Smooth muscle cell of the brain vasculature (primary cell): ENCODE results near the gene MELTF.

Source experiments
- DNase-seq: peaks from one replicate; pipeline ENCODE4 v3.0.0-alpha.2; 2012; ENCODE audit warnings: low read depth, low spot score

Gene MELTF

GRCh38 chr3:196968233-196969133 is 61.1 kb downstream of the MELTF start, which contains the start of gene PIGZ:
Gene PIGZ (minus strand): TSS chr3:196968833. CDS start chr3:196952031, 16,802 bp downstream.
- no peak for DNase-seq

DNA sequence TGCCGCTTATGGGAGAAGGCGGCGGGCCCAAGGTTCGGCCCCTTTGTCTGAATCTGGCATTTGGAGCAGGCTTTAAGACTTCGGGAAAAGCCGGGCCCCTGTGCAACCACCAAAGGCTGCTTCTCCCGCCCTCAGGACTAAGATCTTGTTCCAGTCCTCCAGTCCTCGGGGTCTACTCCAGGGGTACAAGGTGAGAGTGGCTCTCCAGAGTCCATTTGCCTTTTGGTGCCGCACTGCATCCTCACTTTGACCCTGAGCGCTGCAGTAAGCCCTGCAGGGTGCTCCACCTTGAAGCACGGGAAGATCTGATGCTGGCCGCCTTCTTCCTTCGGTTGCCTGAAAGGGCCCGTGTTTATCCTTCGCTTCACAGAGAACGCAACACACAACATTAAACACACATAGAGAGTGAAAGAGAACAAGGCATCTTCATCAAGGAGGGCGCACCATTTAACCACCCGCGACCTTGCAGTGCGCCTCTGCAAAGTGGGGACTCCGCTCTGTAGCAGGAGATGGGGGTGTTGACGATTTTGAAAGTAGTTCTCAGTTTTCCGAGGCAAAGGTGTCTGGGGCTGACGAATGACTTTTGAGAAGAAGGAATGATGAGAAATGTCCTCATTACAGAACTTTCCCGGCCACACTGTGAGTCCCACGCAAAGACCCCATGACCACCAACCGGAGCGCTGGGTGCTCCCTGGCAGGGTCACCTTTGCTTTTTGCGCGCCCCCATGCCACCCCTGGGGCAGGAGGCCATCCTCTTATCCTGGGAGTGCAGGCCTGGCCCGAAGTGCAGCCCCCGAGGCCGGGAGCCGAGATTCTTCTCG is 62.0 kb downstream of the MELTF start:
- DNase-seq, result no peak

DNA sequence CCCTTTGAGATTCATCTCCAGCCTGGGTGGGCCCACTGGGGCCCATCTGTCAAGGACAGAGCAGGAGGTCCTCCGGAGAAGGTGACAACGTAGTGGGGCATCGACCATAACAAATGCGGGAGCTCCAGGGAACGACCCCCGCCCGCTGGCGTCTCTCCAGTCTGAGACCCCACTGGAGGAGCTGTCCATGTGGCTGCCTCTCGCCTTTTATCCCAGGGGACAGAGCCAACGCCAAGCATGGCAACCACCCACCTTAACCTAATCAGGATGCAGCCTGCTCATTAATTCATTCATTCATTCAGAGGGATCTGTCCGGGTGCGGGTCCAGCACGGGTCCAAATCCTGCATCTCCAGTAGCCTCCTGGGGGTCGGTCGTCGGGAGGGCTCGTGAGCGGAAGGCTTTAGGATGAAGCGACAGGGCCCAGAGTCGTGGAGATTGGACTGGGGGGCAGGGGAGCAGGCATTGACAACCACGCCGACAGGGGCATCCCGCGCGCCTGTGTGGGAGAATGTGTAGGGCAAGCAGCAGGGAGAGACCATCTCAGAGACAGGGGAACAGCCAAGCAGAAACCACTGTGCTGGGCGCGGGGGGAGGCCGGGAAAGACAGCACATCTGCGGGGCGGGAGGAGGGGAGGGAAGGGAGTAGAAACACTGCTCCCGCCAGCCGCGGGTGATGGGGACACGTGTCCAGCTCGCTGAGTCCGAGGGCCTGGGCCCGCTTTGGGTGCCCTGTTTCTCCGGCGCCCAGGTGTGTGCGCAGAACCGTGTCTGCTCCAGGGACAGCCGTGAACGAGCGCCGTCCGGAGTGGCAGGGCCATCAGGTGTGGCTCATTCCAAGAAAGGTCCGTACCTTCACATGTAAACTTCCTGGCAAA is 62.9 kb downstream of the MELTF start:
- DNase-seq, result no peak

DNA sequence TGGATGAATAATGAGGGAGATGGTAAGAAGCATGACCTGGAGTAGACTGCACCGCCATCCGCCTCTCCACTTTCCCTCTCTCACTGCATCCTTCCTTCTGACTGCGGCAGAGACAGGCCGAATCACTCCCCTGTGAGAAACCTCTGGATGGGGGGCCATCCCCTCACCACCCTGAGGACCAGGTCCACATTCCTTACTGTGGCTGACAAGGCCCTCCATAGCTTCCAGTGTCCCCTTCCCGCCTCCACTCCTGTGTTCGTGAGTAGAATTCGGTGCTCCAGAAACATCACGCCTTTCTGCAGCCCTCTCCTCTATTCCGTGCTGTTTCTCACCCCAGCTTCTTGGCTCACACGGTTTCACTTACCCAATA is 63.8 kb downstream of the MELTF start:
- DNase-seq, result no peak

DNA sequence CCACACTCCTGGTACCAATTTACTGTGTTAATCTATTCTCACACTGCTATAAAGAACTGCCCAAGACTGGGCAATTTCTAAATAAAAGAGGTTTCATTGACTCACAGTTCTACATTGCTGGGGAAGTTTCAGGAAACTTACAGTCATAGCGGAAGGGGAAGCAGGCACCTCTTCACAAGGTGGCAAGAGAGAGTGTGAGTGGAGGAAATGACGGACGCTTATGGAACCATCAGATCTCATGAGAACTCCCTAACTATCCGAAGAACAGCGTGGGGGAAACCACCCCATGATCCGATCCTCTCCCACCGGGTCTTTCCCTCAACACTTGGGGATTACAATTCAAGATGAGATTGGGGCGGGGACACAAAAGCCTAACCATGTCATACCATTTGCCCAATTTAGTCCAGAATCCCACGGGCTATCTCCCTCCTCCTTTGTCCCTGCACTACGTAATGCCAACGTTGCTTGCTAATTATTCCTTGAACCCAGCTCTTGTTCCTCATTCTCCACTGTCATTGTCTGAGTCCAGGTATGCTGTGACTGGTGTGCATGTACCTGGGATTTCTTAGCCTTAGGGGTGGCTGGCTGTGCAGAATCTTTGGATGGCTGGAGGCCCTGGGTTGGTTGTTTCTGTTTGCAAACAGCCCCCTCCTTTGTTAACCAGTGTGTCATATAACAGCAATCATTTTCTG is 64.4 kb downstream of the MELTF start:
- DNase-seq, result no peak

GRCh38 chr3:196963631-196963953 is 66.0 kb downstream of the MELTF start:
- no peak for DNase-seq

GRCh38 chr3:196962930-196963630 is 66.5 kb downstream of the MELTF start:
- DNase-seq, result no peak

- no peak for DNase-seq
These were observed 67.3 kb downstream of the MELTF start for GRCh38 chr3:196962108-196962929.

DNA sequence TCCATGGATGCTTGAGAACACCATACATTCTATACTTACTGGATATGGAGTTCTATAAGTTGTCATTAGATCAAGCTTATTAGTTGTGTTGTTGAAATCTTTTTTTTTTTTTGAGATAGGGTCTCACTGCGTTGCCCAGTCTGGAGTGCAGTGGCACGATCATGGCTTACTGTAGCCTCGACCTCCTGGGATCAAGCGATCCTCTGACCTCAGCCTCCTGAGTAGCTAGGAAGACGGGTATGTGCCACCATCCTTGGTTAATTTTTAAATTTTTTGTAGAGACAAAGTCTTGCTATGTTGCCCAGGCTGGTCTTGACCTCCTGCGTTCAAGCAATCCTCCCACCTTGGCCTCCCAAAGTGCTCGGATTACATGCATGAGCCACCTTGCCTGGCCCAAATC is 74.8 kb downstream of the MELTF start:
- no peak for DNase-seq
